HG03159 (cell line): ENCODE results near the gene FOXL2NB.

Experiments
- ATAC-seq: cut with Tn5 transposase; IDR thresholded peaks from one replicate; pipeline ENCODE4 v1.9.1; 2021; ENCODE audit warnings: mild to moderate bottlenecking, moderate library complexity; ENCODE audit not compliant: unreplicated experiment

FOXL2NB gene

DNA sequence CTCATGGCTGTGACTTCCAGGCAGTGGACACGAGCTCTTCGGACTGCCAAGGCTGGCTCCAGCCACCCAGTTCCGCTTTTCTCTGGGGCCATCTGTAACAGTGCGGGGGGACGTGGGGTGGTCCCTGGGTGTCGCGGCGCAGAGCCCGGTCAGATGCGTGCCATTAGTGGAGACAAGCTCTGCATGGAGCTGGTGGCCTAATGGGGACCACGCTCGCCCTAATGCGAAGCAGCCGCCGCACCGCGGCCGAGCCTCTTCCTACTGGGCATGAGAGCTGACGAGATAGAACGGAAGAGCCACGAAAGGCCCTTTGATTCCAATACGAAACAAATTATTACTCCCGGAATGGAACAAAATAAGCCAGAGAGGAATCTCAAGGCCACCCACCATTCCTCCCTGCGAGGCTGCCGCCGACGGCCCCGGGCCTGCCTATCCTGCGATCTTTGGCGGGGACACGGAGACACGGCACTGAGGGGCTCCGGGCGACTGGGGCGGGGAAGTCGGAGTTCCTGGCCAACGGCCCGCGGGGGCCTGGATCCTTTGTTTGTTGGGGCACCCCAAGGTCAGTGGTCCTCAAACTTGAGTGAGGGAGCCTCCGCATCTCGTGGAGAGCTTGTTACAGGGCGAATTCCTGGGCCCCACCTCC, 18.2 kb upstream of the FOXL2NB start:
- no peak for ATAC-seq

GRCh38 chr3:138933068-138933668, 13.8 kb upstream of the FOXL2NB start:
- ATAC-seq = no peak

GRCh38 chr3:138933981-138934691, 12.9 kb upstream of the FOXL2NB start:
- ATAC-seq = no peak

DNA sequence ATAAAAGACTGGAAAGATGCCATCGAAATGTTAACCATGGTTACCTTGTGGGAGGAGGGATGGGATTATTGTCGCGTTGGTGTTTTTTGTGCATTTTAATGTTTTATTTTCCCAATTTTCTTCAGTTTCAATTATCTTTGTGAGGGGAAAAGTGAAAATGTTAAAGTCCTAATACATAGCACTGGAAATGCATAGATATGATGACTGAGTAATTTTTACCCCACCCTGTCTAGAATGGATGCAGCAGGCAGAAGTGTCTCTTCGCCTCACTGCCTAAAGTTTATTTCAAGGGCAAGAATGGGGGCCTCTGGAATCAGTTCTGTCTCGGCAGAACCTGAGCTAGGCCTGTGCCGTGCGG, 11.5 kb upstream of the FOXL2NB start:
- ATAC-seq = no peak

DNA sequence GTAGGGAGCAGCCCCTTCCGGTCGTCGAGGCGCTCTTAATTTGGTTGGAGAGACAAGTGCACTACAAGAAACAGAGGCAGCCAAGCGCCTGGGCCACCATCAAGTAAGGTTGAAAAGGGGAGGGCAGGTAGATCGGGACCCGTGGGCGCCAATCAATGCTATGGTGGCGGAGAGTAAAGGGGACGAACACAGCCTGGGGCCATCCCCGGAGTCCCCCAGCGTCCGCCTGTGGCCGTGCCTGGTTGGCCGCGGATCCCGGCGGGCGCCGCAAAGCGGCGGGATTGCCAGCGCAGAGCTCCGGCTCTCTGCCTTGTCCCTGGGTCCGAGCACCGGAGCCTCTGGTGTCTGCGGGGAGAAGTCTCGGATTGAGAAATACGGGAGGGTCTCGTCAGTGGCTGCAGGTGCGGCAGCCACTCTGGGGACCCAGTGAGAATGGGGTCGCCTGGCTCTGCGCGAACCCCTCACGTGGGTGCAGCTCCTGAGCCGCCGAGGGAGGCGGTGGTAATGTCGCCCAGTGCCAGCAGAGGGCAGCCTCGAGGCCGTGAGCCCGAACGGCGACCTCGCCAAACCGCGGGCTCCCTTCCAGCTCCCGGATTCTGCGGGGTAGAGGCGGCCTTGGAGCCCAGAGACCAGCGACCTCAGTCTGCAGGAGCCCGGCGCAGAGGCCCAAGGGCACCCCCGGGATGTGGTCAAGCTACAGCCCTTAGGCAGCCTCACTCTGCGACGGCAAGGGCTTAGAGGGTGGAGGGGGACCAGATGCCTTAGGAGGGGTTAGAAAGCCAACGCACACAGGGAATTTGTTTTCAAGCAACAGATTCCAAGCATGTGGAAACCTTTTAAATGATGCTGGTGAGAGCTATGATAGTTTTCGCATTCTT, 10.9 kb upstream of the FOXL2NB start:
- ATAC-seq = no peak

- no peak for ATAC-seq
Measured at GRCh38 chr3:138936741-138937689, 10.0 kb upstream of the FOXL2NB start.

- ATAC-seq = no peak
Measured at GRCh38 chr3:138937690-138938055, 9.3 kb upstream of the FOXL2NB start.

- ATAC-seq = no peak
Measured at GRCh38 chr3:138938056-138938876, 8.8 kb upstream of the FOXL2NB start.

DNA sequence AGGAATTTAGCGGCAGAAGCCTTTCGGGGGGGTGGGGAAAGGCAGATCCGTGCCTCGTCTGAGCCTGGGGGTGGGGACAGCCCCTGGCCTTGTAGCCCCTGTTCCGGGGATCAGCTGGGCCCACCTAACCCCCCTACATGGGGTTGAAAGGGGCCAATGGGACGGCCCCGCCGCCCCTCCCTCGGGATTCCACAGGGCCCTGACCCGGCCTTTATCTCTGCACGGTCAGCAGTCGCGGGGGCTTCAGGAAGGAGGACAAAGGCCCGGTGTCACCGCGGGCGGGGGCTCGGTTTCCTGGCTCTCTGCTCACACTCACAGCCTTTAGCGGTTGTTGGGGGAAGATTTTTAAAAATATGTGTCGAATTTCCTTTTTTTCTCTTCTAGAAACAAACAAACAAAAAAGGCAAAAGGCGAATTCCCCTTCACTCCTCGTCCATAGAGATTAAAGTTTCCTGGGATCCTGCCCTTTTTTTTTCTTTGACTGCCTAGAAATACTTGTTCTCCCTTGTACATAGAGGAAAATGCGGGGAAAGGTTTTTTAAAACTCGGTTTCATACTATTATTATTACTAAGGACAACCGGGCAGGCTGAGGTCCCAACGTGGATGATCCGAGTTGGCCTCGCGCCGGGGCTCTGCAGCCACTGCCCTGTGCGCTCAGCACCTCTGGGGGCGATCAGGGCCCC, 8.0 kb upstream of the FOXL2NB start:
- no peak for ATAC-seq

DNA sequence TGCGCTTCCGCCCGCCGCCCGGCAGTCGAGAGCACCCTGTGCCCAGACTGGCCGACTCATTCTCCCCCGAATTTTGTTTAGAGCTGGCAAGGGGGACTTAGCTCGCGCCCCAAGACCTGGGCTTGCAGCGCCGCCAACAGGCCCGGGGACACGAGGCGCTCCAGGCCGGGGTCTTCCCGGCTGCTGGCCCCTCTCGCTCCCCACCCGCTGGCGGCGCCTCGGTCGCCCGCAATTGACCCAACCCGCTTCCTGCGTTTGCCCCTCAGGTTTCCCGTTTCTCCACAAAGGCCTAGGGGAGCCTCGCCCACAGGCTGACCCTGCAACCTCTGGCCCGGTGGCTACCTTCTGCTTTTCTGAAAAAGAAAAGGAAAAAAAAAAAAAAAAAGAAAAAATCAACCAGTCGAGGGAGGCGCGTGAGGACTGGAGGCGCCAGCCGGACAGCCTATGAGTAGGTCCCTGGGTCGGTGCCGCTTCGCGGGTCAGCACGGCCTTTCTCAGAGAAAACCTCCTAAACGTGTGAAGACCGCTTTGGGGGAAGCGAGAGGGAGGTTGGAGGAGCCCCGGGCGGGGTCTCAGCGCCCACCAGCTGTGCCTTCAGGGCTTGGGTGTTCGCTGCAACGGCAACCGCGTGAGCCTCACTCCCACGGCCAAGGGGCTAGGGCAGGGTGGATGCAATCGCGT, 7.3 kb upstream of the FOXL2NB start:
- ATAC-seq = no peak

DNA sequence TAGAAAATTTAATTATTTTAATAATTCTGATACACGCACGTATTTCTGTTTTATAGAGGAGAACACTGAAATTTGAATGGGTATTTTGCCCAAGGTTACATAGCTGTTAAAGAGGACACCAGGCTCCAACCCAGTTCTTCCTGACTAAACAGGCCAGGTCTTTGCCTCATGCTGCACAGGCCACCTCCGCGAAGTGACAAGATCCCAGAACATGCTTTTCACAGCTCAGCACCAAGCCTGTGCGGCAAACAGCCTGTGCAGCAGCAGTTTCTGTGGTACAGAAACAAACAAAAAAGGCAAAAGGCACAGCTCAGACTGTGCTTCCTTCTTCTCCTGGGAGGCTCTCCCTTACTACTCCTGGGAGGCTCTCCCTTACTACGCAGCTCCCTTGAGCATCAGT, 6.6 kb upstream of the FOXL2NB start:
- ATAC-seq = no peak

DNA sequence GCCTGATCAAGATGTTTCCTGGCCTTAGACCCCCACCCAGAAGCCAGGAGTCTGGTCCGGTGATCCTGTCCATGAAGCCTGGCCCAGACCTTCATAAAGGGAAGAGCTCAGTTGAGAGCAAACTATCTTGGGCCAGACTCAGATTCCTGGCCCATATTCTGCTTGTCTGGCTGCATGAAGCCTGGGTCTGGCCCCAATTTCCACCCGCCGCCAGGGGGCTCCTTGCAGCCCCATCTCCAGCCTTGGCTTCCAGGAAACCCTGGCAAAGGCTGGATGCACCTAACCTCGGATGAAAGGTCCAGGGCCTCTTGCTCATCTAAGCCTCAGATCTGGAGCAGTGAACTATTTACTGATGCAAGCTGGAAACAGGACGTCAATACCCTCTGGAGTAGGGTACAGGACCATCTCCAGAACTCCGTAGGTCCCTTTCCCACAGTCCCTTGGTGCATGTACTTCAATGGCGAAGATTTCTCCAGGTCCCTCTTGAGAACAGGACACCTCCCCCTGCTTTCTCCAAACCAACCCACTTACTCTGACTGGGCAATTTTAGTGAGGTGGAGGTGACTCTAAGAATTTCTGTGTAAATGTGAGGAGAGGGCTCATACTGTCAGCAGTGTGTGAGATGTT, 5.6 kb upstream of the FOXL2NB start:
- no peak for ATAC-seq

DNA sequence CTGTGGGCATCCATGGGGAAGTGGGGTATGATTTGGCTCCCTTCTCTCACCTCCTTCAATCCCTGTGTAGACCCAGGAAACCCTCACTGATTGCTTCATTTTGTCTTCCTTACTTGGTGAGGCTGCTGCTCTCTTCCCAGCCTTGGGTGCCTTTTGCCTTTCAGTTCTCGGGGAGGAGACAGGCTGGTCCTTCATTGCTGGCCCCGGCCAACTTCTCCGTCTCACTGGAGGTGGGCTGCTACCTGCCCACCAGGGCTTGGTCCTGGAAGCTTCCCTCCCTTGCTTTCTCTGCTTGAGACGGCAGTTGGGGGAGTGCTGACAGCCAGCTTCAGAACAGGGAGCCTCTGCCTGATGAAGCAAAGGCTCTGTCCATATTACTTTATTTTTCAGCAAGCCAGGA, 4.7 kb upstream of the FOXL2NB start:
- no peak for ATAC-seq

DNA sequence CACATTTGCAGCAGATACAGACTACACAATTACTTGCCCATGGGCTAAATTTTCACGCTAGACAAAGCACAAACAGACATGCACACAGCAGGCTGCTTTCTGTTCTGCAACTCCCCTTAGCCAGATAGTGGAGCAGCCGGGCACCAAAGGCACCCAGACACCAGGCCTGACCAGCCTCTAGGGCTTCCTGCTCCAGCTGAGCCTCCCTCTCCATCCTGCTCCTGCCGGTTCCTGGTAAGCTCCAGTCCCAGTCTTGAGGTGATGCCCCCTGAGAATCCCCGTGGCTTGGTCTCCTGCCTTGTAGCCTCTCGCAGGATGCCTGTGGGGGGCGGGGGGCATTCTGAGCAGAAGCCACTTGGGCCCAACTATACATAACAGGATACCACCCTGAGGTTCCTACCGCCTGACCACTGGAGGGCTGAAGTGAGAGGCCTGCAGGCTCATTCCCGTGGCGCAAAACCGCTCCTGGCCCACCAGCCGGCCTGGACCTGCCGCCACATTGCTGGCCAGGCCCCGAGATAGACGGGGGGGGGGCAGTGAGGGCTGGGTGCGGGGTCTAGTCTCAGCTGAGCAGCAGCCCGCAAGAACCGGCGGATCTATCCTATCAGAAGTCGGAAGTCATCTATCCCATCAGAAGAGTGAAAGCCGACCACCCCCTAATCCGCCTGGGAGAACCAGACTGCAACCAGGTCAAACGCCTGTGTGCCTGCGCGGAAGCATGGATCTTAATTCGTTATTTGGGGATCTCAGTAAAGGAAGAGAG, 4.0 kb upstream of the FOXL2NB start:
- ATAC-seq = no peak

DNA sequence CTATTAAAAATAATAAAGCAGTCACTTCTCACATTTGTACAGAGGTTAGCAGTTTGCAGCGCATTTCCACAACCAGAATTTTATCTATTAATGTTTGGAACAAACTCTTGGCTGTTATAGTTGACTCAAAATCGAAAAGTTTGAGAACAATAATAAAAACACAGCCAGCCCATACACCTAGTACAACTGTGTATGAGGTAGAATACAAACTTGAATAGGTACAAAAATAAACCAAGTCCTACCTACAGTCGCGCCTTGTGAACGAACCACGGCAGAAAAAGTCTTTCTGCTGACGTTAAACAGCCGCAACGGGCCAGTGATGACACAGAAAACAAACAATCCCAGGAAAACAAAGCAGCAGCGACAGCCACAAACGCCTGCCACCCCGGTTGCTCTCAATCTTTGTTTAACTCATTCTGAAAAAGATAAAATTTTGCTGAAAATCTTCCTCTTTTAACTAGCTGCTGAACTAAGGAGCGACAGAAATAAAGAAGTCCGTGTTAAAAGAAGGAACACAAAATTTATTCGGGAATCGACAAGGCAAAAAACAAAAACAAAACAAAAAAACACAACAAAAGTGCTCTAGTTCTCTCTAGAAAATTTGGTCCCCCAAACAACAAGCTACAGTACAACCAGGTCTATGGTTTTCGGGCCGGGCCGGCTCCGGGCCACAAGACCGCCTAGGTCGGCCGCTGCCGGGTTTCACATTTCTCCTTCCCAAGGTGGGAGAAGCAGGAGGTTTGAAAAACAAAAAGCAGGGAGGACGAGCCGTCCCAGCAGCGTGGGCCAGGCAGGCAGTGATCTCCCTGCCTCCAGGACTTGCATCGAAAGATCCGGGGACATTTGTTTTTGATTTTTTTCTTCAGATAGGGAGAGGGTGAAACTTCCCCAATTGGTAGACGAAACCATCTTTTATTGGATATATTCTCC, 3.0 kb upstream of the FOXL2NB start:
- ATAC-seq = no peak

DNA sequence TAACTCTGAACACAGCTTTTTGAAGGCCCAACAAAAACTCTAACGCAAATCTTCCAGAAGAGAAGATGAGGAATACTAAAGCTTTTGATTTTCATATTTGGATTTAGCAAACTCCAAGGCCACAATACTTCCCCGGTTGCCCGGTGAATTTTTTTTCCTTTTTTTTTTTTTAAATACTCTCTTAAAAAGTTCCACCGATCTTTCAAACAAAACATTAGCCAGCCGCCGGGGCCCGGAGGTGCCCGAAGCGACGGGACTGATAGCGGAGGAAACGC, 2.4 kb upstream of the FOXL2NB start:
- ATAC-seq = no peak
